Natural killer cell (primary cell): Measurements from ENCODE around the gene PRRG3. TPM values are rescaled to one million over a fixed set of nuclear protein-coding genes. Genes with fewer than 3 reads are reported as not detected.

Experiments used
- ATAC-seq, 3 donors: fragments of 150-1000 bp in 2 of 3; fragments of 200-7000 bp in 1 of 3; cut with Tn5 transposase; 1 replicate in 1 of 3; 2 replicates in 2 of 3; pipeline ENCODE4 v1.10.0; 2021; ENCODE audit warnings: mild to moderate bottlenecking in 2 of 3, moderate library complexity in 2 of 3
- DNase-seq, 2 donors: peaks; one replicate each; pipeline versions ENCODE4 v3.0.0 to v3.0.0-alpha.2; 2013 to 2021; ENCODE audit warnings: mixed read lengths in 1 of 2
- H3K27ac ChIP-seq: one replicate; pipeline ENCODE4 v1.5.1; 2013; ENCODE audit warnings: mild to moderate bottlenecking, low read length
- H3K27me3 ChIP-seq: one replicate; pipeline ENCODE4 v1.6.1; 2013; ENCODE audit warnings: low read length; ENCODE audit not compliant: control insufficient read depth, insufficient read depth
- H3K36me3 ChIP-seq: one replicate; pipeline ENCODE4 v1.6.1; 2013; ENCODE audit warnings: low read length; ENCODE audit not compliant: control insufficient read depth, insufficient read depth
- H3K4me1 ChIP-seq: one replicate; pipeline ENCODE4 v1.6.1; 2013; ENCODE audit warnings: low read length; ENCODE audit not compliant: control insufficient read depth, insufficient read depth
- H3K4me3 ChIP-seq: one replicate; pipeline ENCODE4 v1.5.1; 2013; ENCODE audit warnings: low read length
- H3K9me3 ChIP-seq: one replicate; pipeline ENCODE4 v1.6.1; 2013; ENCODE audit warnings: low read length; ENCODE audit not compliant: control insufficient read depth, insufficient read depth
- H3K27ac Mint-ChIP-seq, 2 donors: one replicate each; pipeline ENCODE4 v1.8.0; 2022; ENCODE audit warnings: mild to moderate bottlenecking in 2 of 2, mixed read lengths in 2 of 2, moderate library complexity in 1 of 2
- H3K27me3 Mint-ChIP-seq, 2 donors: one replicate each; pipeline ENCODE4 v1.8.0; 2022; ENCODE audit warnings: low read depth in 2 of 2, mixed read lengths in 2 of 2
- H3K36me3 Mint-ChIP-seq: one replicate; pipeline ENCODE4 v1.8.0; 2022; ENCODE audit warnings: mixed read lengths
- H3K4me1 Mint-ChIP-seq, 2 donors: one replicate each; pipeline ENCODE4 v1.8.0; 2022; ENCODE audit warnings: mixed read lengths in 2 of 2
- H3K4me3 Mint-ChIP-seq: one replicate; pipeline ENCODE4 v1.8.0; 2022; ENCODE audit warnings: mild to moderate bottlenecking, moderate library complexity, mixed read lengths
- H3K9me3 Mint-ChIP-seq, 2 donors: one replicate each; pipeline ENCODE4 v1.8.0; 2022; ENCODE audit warnings: mixed read lengths in 2 of 2
- CTCF ChIP-seq: fragments of 200-600 bp; IDR thresholded peaks from one replicate; pipeline ENCODE4 v1.8.0; 2022; ENCODE audit warnings: antibody characterized with exemption
- WGBS: methylation state at CpG from one replicate; pipeline ENCODE4 v1.1.7; 2013; ENCODE audit warnings: missing lambda C conversion rate; ENCODE audit not compliant: insufficient coverage; 5-methylcytosine and 5-hydroxymethylcytosine counted together
- intact Hi-C: fragments of 100-400 bp; cut with micrococcal nuclease; formaldehyde crosslinking; loops from one replicate; pipeline ENCODE4 v1.14.2; 2022
- total RNA-seq, 4 donors: library from RNA; stranded (reverse); fragments of 120-200 nt in 1 of 4; gene quantifications; one replicate each; pipeline versions ENCODE4 v1.2.3 to v1.2.4, GENCODE V29; 2013 to 2022

PRRG3 gene
- total RNA-seq, 3 donors from 2014 or later (not counting 1 experiment from before 2014, with no cell fraction given) = not detected

- no peak for TF ChIP-seq CTCF
- H3K27me3 Mint-ChIP-seq = peaks cover 0 to 6% of the 10 kb centered on the region in 2 donors
- Histone ChIP-seq H3K27ac (no peak overlapping the region), H3K4me1 (no peaks in the 10 kb centered on the region), H3K27me3 (no peaks in the 10 kb centered on the region), H3K36me3 (no peaks in the 10 kb centered on the region), H3K4me3 (no peak overlapping the region), H3K9me3 (no peaks in the 10 kb centered on the region)
- no peak overlapping the region for H3K4me3 Mint-ChIP-seq
- WGBS = 100% methylated on average over 1 of the region's 4 CpGs
- no peaks in the 10 kb centered on the region for H3K36me3 Mint-ChIP-seq
- H3K4me1 Mint-ChIP-seq = no peaks in the 10 kb centered on the region
- intact Hi-C loops = no loop called here
- H3K27ac Mint-ChIP-seq = no peak overlapping the region
- DNase-seq = no peak
- no peak for ATAC-seq
- no peaks in the 10 kb centered on the region for H3K9me3 Mint-ChIP-seq
Observed at GRCh38 chrX:151701071-151701470, 5.8 kb downstream of the PRRG3 start.

DNA sequence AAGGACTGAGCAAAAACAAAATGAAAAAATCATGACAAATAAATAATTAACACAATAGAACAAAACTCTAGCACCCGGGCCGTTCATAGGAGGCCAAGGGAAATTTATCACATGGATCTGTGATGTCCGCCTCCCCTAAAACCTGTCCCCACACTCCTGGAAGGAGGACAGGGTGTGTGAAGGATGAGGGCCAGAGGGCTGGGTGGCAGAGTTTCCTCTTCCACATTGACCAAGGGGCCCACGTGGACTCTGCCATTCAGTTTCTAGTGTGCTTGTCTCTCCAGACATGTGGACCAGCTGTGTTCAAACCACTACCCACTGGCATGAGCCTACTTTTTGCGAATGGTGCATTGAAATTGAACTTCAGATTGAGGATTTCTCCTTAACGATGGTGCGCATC lies 6.3 kb downstream of the PRRG3 start:
- Histone ChIP-seq H3K27ac (no peak overlapping the region), H3K4me1 (no peaks in the 10 kb centered on the region), H3K4me3 (no peak overlapping the region), H3K9me3 (no peaks in the 10 kb centered on the region), H3K27me3 (no peaks in the 10 kb centered on the region), H3K36me3 (no peaks in the 10 kb centered on the region)
- no peak for DNase-seq
- no peak overlapping the region for H3K4me3 Mint-ChIP-seq
- no peak for TF ChIP-seq CTCF
- H3K36me3 Mint-ChIP-seq = no peaks in the 10 kb centered on the region
- no peaks in the 10 kb centered on the region for H3K9me3 Mint-ChIP-seq
- peaks cover 0 to 6% of the 10 kb centered on the region in 2 donors for H3K27me3 Mint-ChIP-seq
- 87% methylated on average over 4 of the region's 7 CpGs for WGBS
- no peaks in the 10 kb centered on the region for H3K4me1 Mint-ChIP-seq
- no peak for ATAC-seq
- intact Hi-C loops = no loop called here
- H3K27ac Mint-ChIP-seq = no peak overlapping the region

- Mint-ChIP-seq H3K9me3 (no peaks in the 10 kb centered on the region), H3K36me3 (no peaks in the 10 kb centered on the region), H3K27ac (no peak overlapping the region), H3K4me1 (no peaks in the 10 kb centered on the region), H3K27me3 (no peaks in the 10 kb centered on the region), H3K4me3 (no peak overlapping the region)
- no peak overlapping the region for H3K27ac ChIP-seq
- H3K4me3 ChIP-seq = no peak overlapping the region
- no peaks in the 10 kb centered on the region for H3K4me1 ChIP-seq
- TF ChIP-seq CTCF = no peak
- no peak for ATAC-seq
- no peak for DNase-seq
- no peaks in the 10 kb centered on the region for H3K36me3 ChIP-seq
- H3K9me3 ChIP-seq = no peaks in the 10 kb centered on the region
- intact Hi-C loops = no loop called here
- no peaks in the 10 kb centered on the region for H3K27me3 ChIP-seq
- WGBS = 76% methylated on average over 8 of the region's 9 CpGs
Observed at GRCh38 chrX:151702026-151702714, 6.9 kb downstream of the PRRG3 start.
